HepG2 (cell line): ENCODE data around the gene KHK. TPM values are rescaled to one million over a fixed set of nuclear protein-coding genes. Genes with fewer than 3 reads are reported as not detected.

Experiments used
- NFKBIZ ChIP-seq: IDR thresholded peaks from 2 replicates; pipeline ENCODE4 v1.6.1; 2018; ENCODE audit warnings: missing genetic modification reagents, missing compliant biosample characterization
- PAXIP1 ChIP-seq: sonication (generic); formaldehyde crosslinking; conservative IDR thresholded peaks from 2 replicates; pipeline ENCODE4 v1.4.0; 2020; ENCODE audit warnings: mild to moderate bottlenecking, missing genetic modification reagents, moderate library complexity
- SCMH1 ChIP-seq: sonication (generic); formaldehyde crosslinking; IDR thresholded peaks from 2 replicates; pipeline ENCODE4 v1.9.0; 2021; ENCODE audit warnings: missing genetic modification reagents, mild to moderate bottlenecking, borderline replicate concordance
- ZNF672 ChIP-seq: sonication (generic); formaldehyde crosslinking; IDR thresholded peaks from 2 replicates; pipeline ENCODE4 v1.8.1; 2022; ENCODE audit warnings: missing genetic modification reagents
- ZNF713 ChIP-seq: sonication (generic); formaldehyde crosslinking; IDR thresholded peaks from 2 replicates; pipeline ENCODE4 v1.4.0; 2020; ENCODE audit warnings: mild to moderate bottlenecking, missing genetic modification reagents
- ZNF816 ChIP-seq: sonication (generic); formaldehyde crosslinking; IDR thresholded peaks from 2 replicates; pipeline ENCODE4 v1.8.0; 2022; ENCODE audit warnings: missing genetic modification reagents, mild to moderate bottlenecking, borderline replicate concordance
- ZNF850 ChIP-seq: sonication (generic); formaldehyde crosslinking; conservative IDR thresholded peaks from 2 replicates; pipeline ENCODE4 v1.9.0; 2021; ENCODE audit warnings: mild to moderate bottlenecking, missing genetic modification reagents
- polyA plus RNA-seq, 8 experiments: library from polyadenylated mRNA; depleted of rRNA in 3 of 8; stranded (reverse) in 7 of 8; unstranded in 1 of 8; fragments of >200 nt; fragmentation: Illumina TruSeq in 4 of 8; extraction: Trizol in 4 of 8; gene quantifications; 2 replicates each; pipeline versions ENCODE4 v1.2.1 to v1.2.3, GENCODE V29; 2011 to 2016; ENCODE audit warnings: low read depth in 4 of 8, missing spikeins in 1 of 8, mixed read lengths in 1 of 8; ENCODE audit not compliant: insufficient read depth in 1 of 8
- total RNA-seq, 5 experiments: library from RNA; depleted of rRNA; stranded (reverse); fragments of >200 nt; fragmentation: Illumina TruSeq; extraction: Trizol; gene quantifications; 2 replicates each; pipeline ENCODE4 v1.2.3, GENCODE V29; 2016; ENCODE audit warnings: low read depth in 1 of 5
- TF ChIP-seq, protein P1 (sequence below), 2 experiments: sonication (generic) in 1 of 2; formaldehyde crosslinking in 1 of 2; IDR thresholded peaks; 2 replicates each; pipeline versions ENCODE4 v1.6.1 to v1.9.0; 2014 to 2022; ENCODE audit warnings: antibody characterized with exemption in 1 of 2, borderline replicate concordance in 1 of 2, inconsistent platforms in 1 of 2, low read depth in 1 of 2, missing genetic modification reagents in 1 of 2

Gene KHK
- total and polyA plus RNA-seq, 2 of the 13 experiments (the other 11 are each of a cell fraction or from before 2014, with no cell fraction given) = 40.9 to 99.2 TPM

DNA sequence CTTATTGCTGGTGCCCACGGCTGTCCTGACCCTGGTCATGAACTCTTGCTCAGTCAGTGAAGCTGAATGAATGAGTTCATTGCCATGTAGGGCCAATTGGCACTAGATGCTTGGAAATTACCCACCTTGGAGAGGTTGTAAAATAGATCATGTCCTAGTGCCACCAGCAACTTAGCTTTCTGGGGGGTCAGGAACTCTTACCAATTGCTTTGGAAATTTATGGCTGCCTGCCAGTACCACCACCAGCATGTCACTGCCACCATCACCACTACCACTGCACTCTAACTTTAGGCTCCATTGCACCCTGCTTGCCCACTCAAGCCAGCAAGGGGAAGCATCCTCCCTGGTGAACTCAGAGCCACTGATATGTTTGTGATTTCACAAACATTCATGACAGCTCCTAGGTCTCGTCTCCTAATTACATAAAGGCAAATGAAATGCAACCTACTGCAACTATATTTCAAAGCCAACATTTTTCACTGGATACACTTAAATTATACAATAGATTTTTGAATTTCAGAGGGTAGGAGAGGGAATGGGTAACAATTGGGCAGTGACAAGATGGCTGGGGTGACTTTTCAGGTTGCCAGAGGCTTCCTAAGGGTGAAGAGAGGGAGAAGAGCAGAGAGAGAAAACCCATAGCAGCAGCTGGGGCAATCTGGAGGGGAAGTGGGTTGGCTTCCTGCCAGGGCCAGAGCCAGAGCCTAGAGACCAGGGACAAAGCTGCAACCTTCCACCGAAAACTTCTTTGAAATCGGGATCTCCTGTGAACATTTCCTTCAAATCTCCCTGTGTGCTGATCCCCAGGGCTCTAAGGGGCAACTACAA lies 11.6 kb upstream of the KHK start (continued):
- TF ChIP-seq PAXIP1 = no peak
- no peak for TF ChIP-seq ZNF850 (CRISPR knock-in tag)
- TF ChIP-seq ZNF672 (CRISPR knock-in tag) = no peak
- TF ChIP-seq, protein P1, sequence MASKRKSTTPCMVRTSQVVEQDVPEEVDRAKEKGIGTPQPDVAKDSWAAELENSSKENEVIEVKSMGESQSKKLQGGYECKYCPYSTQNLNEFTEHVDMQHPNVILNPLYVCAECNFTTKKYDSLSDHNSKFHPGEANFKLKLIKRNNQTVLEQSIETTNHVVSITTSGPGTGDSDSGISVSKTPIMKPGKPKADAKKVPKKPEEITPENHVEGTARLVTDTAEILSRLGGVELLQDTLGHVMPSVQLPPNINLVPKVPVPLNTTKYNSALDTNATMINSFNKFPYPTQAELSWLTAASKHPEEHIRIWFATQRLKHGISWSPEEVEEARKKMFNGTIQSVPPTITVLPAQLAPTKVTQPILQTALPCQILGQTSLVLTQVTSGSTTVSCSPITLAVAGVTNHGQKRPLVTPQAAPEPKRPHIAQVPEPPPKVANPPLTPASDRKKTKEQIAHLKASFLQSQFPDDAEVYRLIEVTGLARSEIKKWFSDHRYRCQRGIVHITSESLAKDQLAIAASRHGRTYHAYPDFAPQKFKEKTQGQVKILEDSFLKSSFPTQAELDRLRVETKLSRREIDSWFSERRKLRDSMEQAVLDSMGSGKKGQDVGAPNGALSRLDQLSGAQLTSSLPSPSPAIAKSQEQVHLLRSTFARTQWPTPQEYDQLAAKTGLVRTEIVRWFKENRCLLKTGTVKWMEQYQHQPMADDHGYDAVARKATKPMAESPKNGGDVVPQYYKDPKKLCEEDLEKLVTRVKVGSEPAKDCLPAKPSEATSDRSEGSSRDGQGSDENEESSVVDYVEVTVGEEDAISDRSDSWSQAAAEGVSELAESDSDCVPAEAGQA (IDR thresholded peaks at IDR 0.05; ENCODE audit: low read depth) = no peak
- TF ChIP-seq, protein P1 (CRISPR knock-in tag; IDR thresholded peaks at IDR 0.05; ENCODE audit: borderline replicate concordance) = no peak
- no peak for TF ChIP-seq ZNF816 (CRISPR knock-in tag)
- TF ChIP-seq ZNF713 (CRISPR knock-in tag) = no peak
- no peak for TF ChIP-seq SCMH1
- no peak for TF ChIP-seq NFKBIZ (CRISPR knock-in tag)
